Jurkat, Clone E6-1 (cell line): Measurements from ENCODE around the gene CMYA5. TPM values are rescaled to one million over a fixed set of nuclear protein-coding genes. Genes with fewer than 3 reads are reported as not detected.
"Not testable (repeated sequence)": the region's sequence is repeated elsewhere in the genome, so short reads cannot be mapped to it uniquely, and the experiment has no call there.

Experiments
- DNase-seq: peaks from one replicate; pipeline ENCODE4 v3.0.0-alpha.2; 2011; ENCODE audit warnings: low read depth, low spot score
- H3K4me3 ChIP-seq: 2 replicates; pipeline ENCODE4 v1.5.1; 2011; ENCODE audit warnings: mild to moderate bottlenecking, low read length, control low read depth, moderate library complexity
- polyA plus RNA-seq: library from polyadenylated mRNA; unstranded; fragments of >200 nt; gene quantifications from one replicate; pipeline ENCODE4 v1.2.1, GENCODE V29; 2012; ENCODE audit warnings: missing spikeins; ENCODE audit not compliant: insufficient read length, insufficient read depth

The CMYA5 gene
- 0.32 TPM for polyA plus RNA-seq

- no peak within 1 kb of the TSS for H3K4me3 ChIP-seq
- no peak for DNase-seq
These were observed at the start of gene CMYA5 for GRCh38 chr5:79689541-79690466. Gene CMYA5 (plus strand): TSS chr5:79689836. CDS start chr5:79689908, 72 bp downstream.

GRCh38 chr5:79640571-79641055 lies 49.0 kb upstream of the CMYA5 start:
- no peak for DNase-seq

GRCh38 chr5:79641414-79641813 lies 48.2 kb upstream of the CMYA5 start:
- no peak overlapping the region for H3K4me3 ChIP-seq
- DNase-seq = no peak

More at GRCh38 chr5:79640571-79641055, 49.0 kb upstream of the CMYA5 start:
- H3K4me3 ChIP-seq = no peak overlapping the region

- no peak for DNase-seq
These were observed 47.4 kb upstream of the CMYA5 start for GRCh38 chr5:79642210-79642609.

GRCh38 chr5:79653843-79654242 lies 35.8 kb upstream of the CMYA5 start:
- no peak overlapping the region for H3K4me3 ChIP-seq
- DNase-seq = no peak

More at GRCh38 chr5:79642210-79642609, 47.4 kb upstream of the CMYA5 start:
- no peak overlapping the region for H3K4me3 ChIP-seq

- H3K4me3 ChIP-seq = no peak overlapping the region
- DNase-seq = no peak
These were observed 26.4 kb upstream of the CMYA5 start for GRCh38 chr5:79663212-79663611.

GRCh38 chr5:79666758-79667157 lies 22.9 kb upstream of the CMYA5 start:
- no peak overlapping the region for H3K4me3 ChIP-seq
- no peak for DNase-seq

GRCh38 chr5:79672392-79672791 lies 17.2 kb upstream of the CMYA5 start:
- no peak overlapping the region for H3K4me3 ChIP-seq

GRCh38 chr5:79676354-79676753 lies 13.3 kb upstream of the CMYA5 start:
- H3K4me3 ChIP-seq, DNase-seq: not testable (repeated sequence)

More at GRCh38 chr5:79672392-79672791, 17.2 kb upstream of the CMYA5 start:
- DNase-seq = no peak

- DNase-seq = not testable (repeated sequence)
These were observed 7.5 kb upstream of the CMYA5 start for GRCh38 chr5:79682102-79682501.

GRCh38 chr5:79684782-79685181 lies 4.9 kb upstream of the CMYA5 start:
- DNase-seq = no peak
- no peak overlapping the region for H3K4me3 ChIP-seq

More at GRCh38 chr5:79682102-79682501, 7.5 kb upstream of the CMYA5 start:
- H3K4me3 ChIP-seq = not testable (repeated sequence)

GRCh38 chr5:79685627-79686026 lies 4.0 kb upstream of the CMYA5 start:
- no peak overlapping the region for H3K4me3 ChIP-seq
- peak; percentile 6 for DNase-seq

- no peak for DNase-seq
- H3K4me3 ChIP-seq = no peak overlapping the region
These were observed 2.8 kb upstream of the CMYA5 start for GRCh38 chr5:79686799-79687198.

- DNase-seq = no peak
- no peak overlapping the region for H3K4me3 ChIP-seq
These were observed 1.7 kb upstream of the CMYA5 start for GRCh38 chr5:79687889-79688288.

- no peak for DNase-seq
- no peak overlapping the region for H3K4me3 ChIP-seq
These were observed 1.4 kb downstream of the CMYA5 start for GRCh38 chr5:79691007-79691406.

- no peak overlapping the region for H3K4me3 ChIP-seq
- no peak for DNase-seq
These were observed 3.0 kb downstream of the CMYA5 start for GRCh38 chr5:79692596-79692995.

- no peak overlapping the region for H3K4me3 ChIP-seq
- DNase-seq = no peak
These were observed 4.5 kb downstream of the CMYA5 start for GRCh38 chr5:79694183-79694582.

- H3K4me3 ChIP-seq = no peak overlapping the region
- no peak for DNase-seq
These were observed 5.0 kb downstream of the CMYA5 start for GRCh38 chr5:79694652-79695051.

GRCh38 chr5:79695526-79695925 lies 5.9 kb downstream of the CMYA5 start:
- no peak overlapping the region for H3K4me3 ChIP-seq
- DNase-seq = no peak
